HepG2 (cell line): Measurements from ENCODE around the gene MRPL48. TPM values are rescaled to one million over a fixed set of nuclear protein-coding genes. Genes with fewer than 3 reads are reported as not detected.

Source experiments
- AGO2 ChIP-seq: fragments of 200-400 bp; formaldehyde crosslinking; optimal IDR thresholded peaks from 2 replicates; pipeline ENCODE3; 2017; ENCODE audit warnings: mild to moderate bottlenecking, low read depth, low read length, moderate library complexity
- BHLHE40 ChIP-seq: IDR thresholded peaks from 2 replicates; pipeline ENCODE4 v1.6.1; 2011; ENCODE audit warnings: low read length, improper control_type of control experiment
- FLYWCH1 ChIP-seq: sonication (generic); formaldehyde crosslinking; IDR thresholded peaks from 2 replicates; pipeline ENCODE4 v1.8.1; 2023; ENCODE audit warnings: mild to moderate bottlenecking, missing genetic modification reagents
- SIN3A ChIP-seq: IDR thresholded peaks from 2 replicates; pipeline ENCODE4 v1.6.1; 2011; ENCODE audit warnings: low read depth, mild to moderate bottlenecking, control low read depth, low read length, borderline replicate concordance
- TBX3 ChIP-seq: fragments of 450-650 bp; IDR thresholded peaks from 2 replicates; pipeline ENCODE4 v1.6.1; 2017; ENCODE audit warnings: antibody characterized with exemption, mild to moderate bottlenecking, inconsistent platforms, borderline replicate concordance
- TCF7 ChIP-seq: sonication (generic); IDR thresholded peaks from 2 replicates; pipeline ENCODE4 v1.6.1; 2016; ENCODE audit warnings: antibody characterized with exemption, low read depth
- TMF1 ChIP-seq: sonication (generic); formaldehyde crosslinking; IDR thresholded peaks from 2 replicates; pipeline ENCODE4 v1.8.1; 2022; ENCODE audit warnings: low read depth, missing genetic modification reagents
- ZFAT ChIP-seq: sonication (generic); formaldehyde crosslinking; conservative IDR thresholded peaks from 2 replicates; pipeline ENCODE4 v1.8.1; 2023; ENCODE audit warnings: missing genetic modification reagents, inconsistent platforms
- ZNF10 ChIP-seq: sonication (generic); formaldehyde crosslinking; IDR thresholded peaks from 2 replicates; pipeline ENCODE4 v1.4.0; 2020; ENCODE audit warnings: mild to moderate bottlenecking, low read depth, missing genetic modification reagents, borderline replicate concordance
- ZNF138 ChIP-seq: sonication (generic); formaldehyde crosslinking; IDR thresholded peaks from 2 replicates; pipeline ENCODE4 v1.5.0; 2020; ENCODE audit warnings: mild to moderate bottlenecking, low read depth, missing genetic modification reagents
- ZNF160 ChIP-seq: sonication (generic); formaldehyde crosslinking; IDR thresholded peaks from 2 replicates; pipeline ENCODE4 v1.8.0; 2022; ENCODE audit warnings: mild to moderate bottlenecking, inconsistent platforms, missing genetic modification reagents
- ZNF329 ChIP-seq: sonication (generic); formaldehyde crosslinking; IDR thresholded peaks from 2 replicates; pipeline ENCODE4 v1.9.0; 2021; ENCODE audit warnings: low read depth, mild to moderate bottlenecking, missing genetic modification reagents
- ZNF569 ChIP-seq: sonication (generic); formaldehyde crosslinking; IDR thresholded peaks from 2 replicates; pipeline ENCODE4 v1.5.0; 2020; ENCODE audit warnings: mild to moderate bottlenecking, missing genetic modification reagents, moderate library complexity, borderline replicate concordance
- ZNF678 ChIP-seq: sonication (generic); formaldehyde crosslinking; IDR thresholded peaks from 2 replicates; pipeline ENCODE4 v1.4.0; 2020; ENCODE audit warnings: mild to moderate bottlenecking, missing genetic modification reagents
- ZNF781 ChIP-seq: sonication (generic); formaldehyde crosslinking; IDR thresholded peaks from 2 replicates; pipeline ENCODE4 v1.5.1; 2020; ENCODE audit warnings: borderline replicate concordance, mild to moderate bottlenecking, missing genetic modification reagents; ENCODE audit errors: not compliant biosample characterization
- polyA plus RNA-seq, 8 experiments: library from polyadenylated mRNA; depleted of rRNA in 3 of 8; stranded (reverse) in 7 of 8; unstranded in 1 of 8; fragments of >200 nt; fragmentation: Illumina TruSeq in 4 of 8; extraction: Trizol in 4 of 8; gene quantifications; 2 replicates each; pipeline versions ENCODE4 v1.2.1 to v1.2.3, GENCODE V29; 2011 to 2016; ENCODE audit warnings: low read depth in 4 of 8, missing spikeins in 1 of 8, mixed read lengths in 1 of 8; ENCODE audit not compliant: insufficient read depth in 1 of 8
- total RNA-seq, 5 experiments: library from RNA; depleted of rRNA; stranded (reverse); fragments of >200 nt; fragmentation: Illumina TruSeq; extraction: Trizol; gene quantifications; 2 replicates each; pipeline ENCODE4 v1.2.3, GENCODE V29; 2016; ENCODE audit warnings: low read depth in 1 of 5
- TF ChIP-seq, protein P1 (sequence below): sonication (generic); formaldehyde crosslinking; IDR thresholded peaks from 2 replicates; pipeline ENCODE4 v1.5.0; 2020; ENCODE audit warnings: missing genetic modification reagents
- TF ChIP-seq, protein P2 (sequence below): sonication (generic); formaldehyde crosslinking; IDR thresholded peaks from 2 replicates; pipeline ENCODE4 v1.5.1; 2020; ENCODE audit warnings: missing genetic modification reagents, mild to moderate bottlenecking, borderline replicate concordance
- TF ChIP-seq, protein P3 (sequence below): sonication (generic); formaldehyde crosslinking; IDR thresholded peaks from 2 replicates; pipeline ENCODE4 v1.4.0; 2020; ENCODE audit warnings: mild to moderate bottlenecking, missing genetic modification reagents
- TF ChIP-seq, protein P4 (sequence below): sonication (generic); formaldehyde crosslinking; IDR thresholded peaks from 2 replicates; pipeline ENCODE4 v1.4.0; 2020; ENCODE audit warnings: missing genetic modification reagents, borderline replicate concordance
- TF ChIP-seq, protein P5 (sequence below): sonication (generic); formaldehyde crosslinking; conservative IDR thresholded peaks from 2 replicates; pipeline ENCODE4 v1.8.0; 2022; ENCODE audit warnings: low read depth, missing genetic modification reagents

Gene MRPL48
- total and polyA plus RNA-seq, 2 of the 13 experiments (the other 11 are each of a cell fraction or from before 2014, with no cell fraction given): 61.2 to 67.9 TPM

DNA sequence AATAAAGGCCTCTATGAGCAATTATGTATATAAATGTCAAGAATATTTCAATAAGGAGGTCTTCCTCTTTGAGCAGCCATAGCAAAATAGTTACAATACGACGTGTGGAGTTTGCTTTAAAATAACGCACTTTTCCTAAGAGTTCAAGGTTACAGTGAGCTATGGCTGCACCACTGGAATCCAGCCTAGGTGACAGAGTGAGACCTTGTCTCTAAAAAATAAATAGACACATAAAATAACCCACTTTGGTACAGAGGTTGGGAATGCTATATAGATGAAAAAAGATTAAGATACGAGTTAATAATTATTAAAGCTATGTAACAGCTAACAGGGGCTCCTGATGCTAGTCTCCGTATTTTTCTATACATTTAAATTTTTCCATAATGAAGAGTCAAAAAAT, 39.4 kb upstream of the MRPL48 start (continued):
- TF ChIP-seq, protein P1, sequence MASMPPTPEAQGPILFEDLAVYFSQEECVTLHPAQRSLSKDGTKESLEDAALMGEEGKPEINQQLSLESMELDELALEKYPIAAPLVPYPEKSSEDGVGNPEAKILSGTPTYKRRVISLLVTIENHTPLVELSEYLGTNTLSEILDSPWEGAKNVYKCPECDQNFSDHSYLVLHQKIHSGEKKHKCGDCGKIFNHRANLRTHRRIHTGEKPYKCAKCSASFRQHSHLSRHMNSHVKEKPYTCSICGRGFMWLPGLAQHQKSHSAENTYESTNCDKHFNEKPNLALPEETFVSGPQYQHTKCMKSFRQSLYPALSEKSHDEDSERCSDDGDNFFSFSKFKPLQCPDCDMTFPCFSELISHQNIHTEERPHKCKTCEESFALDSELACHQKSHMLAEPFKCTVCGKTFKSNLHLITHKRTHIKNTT (CRISPR knock-in tag): no peak
- TF ChIP-seq ZNF160 (CRISPR knock-in tag) (no peak), TCF7 (peak; percentile 31), ZNF10 (CRISPR knock-in tag) (no peak), ZNF678 (no peak), TBX3 (no peak), SIN3A (no peak), ZNF781 (CRISPR knock-in tag) (no peak), TMF1 (CRISPR knock-in tag) (no peak), ZNF138 (no peak), FLYWCH1 (CRISPR knock-in tag) (no peak), AGO2 (no peak), ZNF329 (CRISPR knock-in tag) (no peak), ZNF569 (CRISPR knock-in tag) (no peak), BHLHE40 (no peak), ZFAT (no peak)
- TF ChIP-seq, protein P2, sequence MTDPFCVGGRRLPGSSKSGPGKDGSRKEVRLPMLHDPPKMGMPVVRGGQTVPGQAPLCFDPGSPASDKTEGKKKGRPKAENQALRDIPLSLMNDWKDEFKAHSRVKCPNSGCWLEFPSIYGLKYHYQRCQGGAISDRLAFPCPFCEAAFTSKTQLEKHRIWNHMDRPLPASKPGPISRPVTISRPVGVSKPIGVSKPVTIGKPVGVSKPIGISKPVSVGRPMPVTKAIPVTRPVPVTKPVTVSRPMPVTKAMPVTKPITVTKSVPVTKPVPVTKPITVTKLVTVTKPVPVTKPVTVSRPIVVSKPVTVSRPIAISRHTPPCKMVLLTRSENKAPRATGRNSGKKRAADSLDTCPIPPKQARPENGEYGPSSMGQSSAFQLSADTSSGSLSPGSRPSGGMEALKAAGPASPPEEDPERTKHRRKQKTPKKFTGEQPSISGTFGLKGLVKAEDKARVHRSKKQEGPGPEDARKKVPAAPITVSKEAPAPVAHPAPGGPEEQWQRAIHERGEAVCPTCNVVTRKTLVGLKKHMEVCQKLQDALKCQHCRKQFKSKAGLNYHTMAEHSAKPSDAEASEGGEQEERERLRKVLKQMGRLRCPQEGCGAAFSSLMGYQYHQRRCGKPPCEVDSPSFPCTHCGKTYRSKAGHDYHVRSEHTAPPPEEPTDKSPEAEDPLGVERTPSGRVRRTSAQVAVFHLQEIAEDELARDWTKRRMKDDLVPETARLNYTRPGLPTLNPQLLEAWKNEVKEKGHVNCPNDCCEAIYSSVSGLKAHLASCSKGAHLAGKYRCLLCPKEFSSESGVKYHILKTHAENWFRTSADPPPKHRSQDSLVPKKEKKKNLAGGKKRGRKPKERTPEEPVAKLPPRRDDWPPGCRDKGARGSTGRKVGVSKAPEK (CRISPR knock-in tag): no peak
- TF ChIP-seq, protein P3, sequence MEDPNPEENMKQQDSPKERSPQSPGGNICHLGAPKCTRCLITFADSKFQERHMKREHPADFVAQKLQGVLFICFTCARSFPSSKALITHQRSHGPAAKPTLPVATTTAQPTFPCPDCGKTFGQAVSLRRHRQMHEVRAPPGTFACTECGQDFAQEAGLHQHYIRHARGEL (CRISPR knock-in tag): no peak
- TF ChIP-seq, protein P4, sequence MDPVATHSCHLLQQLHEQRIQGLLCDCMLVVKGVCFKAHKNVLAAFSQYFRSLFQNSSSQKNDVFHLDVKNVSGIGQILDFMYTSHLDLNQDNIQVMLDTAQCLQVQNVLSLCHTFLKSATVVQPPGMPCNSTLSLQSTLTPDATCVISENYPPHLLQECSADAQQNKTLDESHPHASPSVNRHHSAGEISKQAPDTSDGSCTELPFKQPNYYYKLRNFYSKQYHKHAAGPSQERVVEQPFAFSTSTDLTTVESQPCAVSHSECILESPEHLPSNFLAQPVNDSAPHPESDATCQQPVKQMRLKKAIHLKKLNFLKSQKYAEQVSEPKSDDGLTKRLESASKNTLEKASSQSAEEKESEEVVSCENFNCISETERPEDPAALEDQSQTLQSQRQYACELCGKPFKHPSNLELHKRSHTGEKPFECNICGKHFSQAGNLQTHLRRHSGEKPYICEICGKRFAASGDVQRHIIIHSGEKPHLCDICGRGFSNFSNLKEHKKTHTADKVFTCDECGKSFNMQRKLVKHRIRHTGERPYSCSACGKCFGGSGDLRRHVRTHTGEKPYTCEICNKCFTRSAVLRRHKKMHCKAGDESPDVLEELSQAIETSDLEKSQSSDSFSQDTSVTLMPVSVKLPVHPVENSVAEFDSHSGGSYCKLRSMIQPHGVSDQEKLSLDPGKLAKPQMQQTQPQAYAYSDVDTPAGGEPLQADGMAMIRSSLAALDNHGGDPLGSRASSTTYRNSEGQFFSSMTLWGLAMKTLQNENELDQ: no peak
- TF ChIP-seq, protein P5, sequence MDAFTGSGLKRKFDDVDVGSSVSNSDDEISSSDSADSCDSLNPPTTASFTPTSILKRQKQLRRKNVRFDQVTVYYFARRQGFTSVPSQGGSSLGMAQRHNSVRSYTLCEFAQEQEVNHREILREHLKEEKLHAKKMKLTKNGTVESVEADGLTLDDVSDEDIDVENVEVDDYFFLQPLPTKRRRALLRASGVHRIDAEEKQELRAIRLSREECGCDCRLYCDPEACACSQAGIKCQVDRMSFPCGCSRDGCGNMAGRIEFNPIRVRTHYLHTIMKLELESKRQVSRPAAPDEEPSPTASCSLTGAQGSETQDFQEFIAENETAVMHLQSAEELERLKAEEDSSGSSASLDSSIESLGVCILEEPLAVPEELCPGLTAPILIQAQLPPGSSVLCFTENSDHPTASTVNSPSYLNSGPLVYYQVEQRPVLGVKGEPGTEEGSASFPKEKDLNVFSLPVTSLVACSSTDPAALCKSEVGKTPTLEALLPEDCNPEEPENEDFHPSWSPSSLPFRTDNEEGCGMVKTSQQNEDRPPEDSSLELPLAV: no peak
